CD4-positive, alpha-beta T cell treated with Interleukin-12 subunit alpha and Interleukin-12 subunit beta, for 1 hour (primary cell): ENCODE results near the gene KCNAB1.
"Not testable (repeated sequence)": the region's sequence is repeated elsewhere in the genome, so short reads cannot be mapped to it uniquely, and the experiment has no call there.

Experiments used
- DNase-seq: peaks from one replicate; pipeline ENCODE4 v3.0.0-alpha.2; 2020

Gene KCNAB1

DNA sequence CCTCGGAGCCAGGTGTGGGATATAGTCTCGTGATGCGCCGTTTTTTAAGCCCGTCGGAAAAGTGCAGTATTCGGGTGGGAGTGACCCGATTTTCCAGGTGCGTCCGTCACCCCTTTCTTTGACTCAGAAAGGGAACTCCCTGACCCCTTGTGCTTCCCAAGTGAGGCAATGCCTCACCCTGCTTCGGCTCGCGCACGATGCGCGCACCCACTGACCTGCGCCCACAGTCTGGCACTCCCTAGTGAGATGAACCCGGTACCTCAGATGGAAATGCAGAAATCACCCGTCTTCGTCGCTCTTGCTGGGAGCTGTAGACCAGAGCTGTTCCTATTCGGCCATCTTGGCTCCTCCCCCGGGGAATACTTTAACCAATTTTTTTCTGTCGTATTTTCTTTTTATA, 164.3 kb downstream of the KCNAB1 start:
- DNase-seq, result not testable (repeated sequence)

DNA sequence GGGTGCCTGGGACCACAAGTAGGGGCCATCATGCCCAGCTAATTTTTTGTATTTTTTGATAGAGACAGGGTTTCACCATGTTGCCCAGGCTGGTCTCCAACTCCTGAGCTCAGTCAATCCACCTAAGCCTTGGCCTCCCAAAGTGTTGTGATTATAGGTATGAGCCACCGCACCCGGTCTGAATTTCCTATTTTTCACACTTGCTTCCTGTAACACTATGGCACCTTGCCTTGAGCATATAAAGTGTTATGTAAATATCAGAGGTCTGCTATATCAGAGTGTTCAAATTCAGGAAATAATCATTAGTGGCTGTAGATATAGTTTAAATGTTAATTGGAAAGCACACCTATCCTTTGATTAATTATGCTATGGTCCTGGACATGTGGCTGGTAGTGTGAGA, 165.2 kb downstream of the KCNAB1 start:
- DNase-seq, result no peak

DNA sequence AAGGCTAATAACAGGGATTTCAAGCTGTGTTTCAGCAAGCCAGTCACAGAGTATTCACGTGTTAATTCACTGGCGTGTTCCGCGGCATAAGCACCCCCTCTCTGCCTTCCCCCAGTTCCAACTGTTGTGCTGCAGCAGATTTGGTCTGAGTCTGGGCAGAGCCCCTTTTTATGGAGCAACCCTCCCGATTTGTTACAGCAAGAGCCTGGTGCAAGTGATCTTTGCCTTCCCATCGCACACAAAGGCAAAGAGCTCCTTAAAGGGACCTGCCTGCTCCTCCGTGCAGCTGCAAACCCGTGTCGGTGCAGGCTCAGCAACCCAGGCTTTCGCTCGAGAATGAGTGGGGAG, 170.5 kb downstream of the KCNAB1 start:
- DNase-seq, result no peak

DNA sequence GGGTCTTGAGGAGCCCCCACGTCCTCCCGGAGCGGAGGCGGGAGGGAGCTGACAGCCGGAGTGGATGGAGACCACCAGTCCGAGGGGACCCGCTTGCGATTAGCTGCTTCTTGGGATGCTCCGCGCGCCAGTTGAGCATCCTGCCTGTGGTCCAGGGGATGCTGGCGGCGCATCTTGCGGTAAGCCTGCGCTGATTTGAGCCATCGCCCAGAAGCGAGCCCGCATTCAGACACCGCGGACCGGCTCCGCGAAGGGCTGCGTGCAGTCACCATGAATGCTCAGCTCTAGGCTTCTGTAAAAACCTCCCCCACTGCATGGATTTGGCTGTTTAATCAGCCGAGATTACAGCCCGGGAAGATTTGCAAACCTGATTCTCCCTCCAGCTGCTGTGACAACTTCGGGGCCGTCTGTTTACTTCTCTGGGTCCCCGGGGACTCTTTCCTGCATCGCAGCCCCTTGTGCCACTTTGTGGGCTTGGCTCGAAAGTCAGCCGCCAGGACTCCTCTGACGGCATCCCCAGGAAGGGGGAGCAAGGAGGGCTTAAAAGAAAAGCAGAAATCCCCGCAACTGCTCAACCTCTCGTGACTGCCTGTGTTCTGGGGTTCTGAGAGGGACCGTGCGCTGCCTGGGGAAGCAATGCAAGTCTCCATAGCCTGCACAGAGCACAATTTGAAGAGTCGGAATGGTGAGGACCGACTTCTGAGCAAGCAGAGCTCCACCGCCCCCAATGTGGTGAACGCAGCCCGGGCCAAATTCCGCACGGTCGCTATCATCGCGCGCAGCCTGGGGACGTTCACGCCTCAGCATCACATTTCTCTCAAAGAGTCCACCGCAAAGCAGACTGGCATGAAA, 171.1 kb downstream of the KCNAB1 start:
- peak; percentile 1 for DNase-seq

DNA sequence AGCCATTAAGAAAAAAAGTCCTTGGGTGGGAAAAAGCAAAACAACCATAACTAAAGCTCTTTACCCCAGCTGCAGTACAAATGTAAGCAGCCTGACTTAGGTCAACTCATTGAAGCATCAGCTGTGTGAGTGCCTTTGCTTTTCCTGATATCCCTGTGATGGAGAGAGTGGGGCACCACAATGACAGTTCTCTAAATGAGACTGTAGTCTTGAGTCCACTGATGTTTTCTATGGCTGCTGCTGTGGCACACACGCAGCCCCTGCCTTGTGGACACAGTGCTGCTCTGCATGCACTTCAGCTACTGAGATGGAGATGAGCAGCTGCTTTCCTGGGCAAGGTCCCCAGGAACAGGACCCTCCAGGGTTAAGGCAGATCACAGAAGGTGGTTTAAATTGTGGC, 173.2 kb downstream of the KCNAB1 start:
- no peak for DNase-seq

DNA sequence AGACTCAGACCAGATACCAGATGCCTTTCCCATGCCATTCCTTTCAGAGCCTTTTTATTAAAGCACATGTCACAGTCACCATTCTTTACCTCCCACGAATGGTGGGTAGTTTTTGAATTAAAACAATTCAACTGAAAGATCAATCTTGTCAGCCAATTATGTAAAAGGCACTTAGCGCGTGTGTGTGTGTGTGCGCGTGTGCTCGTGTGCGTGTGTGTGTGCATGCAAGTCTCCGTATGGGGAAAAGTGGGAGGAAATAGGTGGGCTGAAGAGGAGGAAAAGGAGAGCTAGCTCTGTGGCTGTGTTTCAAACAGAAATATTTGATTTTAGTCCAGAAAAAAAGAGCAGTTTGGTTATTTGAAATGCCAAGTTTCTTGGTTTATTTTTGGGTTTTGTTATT, 177.2 kb downstream of the KCNAB1 start:
- no peak for DNase-seq

DNA sequence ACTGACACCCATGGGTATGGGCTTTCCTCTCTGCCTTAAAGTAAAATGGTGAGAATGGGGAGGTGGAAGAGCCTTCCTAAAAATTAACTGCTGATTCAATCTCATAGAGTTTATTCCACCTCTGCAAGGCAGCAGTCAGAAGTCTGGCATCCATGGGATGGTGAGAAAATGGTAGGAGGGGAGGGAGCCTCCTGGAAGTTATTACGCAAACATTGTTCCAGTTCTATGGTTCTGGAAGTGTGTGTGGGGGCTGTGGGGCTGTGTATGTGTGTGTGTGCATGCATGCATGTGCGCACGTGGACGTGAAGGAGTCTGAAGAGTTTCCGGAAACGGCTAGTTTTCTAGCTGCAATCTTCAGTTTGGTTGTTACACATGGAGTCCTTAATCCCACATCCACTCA, 177.6 kb downstream of the KCNAB1 start:
- DNase-seq, result no peak

DNA sequence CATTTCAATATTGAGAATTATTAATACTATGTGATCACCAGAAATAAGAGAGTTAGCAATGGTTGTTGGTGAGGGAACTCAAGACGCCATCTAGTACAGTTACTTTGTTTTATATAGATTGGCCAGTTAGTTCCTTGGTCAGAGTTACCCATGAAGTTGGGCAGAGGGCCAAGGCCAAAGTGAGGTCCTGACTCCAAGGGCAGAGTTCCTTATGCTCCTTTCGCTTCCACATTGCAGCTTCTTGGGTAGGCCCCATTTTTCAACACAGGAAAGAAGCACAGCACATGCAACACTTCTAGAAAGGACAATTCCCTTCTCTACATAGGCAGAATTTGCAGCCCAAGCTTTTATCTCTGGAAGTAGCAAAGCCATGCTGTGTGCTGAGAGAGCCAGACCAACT, 178.6 kb downstream of the KCNAB1 start:
- no peak for DNase-seq

DNA sequence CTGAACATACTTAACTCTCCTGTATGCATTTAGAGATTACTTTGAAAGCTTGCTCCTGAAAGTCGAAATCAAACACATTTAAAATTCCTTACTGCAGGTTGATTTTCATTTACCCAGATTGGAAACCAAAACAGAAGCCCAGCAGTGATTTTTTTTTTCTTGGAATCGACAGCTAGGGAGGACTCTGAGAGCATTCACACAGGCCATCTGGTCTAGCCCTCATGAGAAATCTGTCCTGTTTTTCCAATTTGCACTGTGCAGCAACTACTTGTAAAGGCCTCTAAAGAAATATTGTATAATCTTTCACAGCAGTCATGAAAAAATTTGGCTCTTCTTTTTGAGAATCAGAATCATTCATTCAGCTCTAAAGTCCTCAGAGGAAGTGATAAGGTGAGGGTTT, 179.2 kb downstream of the KCNAB1 start:
- DNase-seq, result no peak

DNA sequence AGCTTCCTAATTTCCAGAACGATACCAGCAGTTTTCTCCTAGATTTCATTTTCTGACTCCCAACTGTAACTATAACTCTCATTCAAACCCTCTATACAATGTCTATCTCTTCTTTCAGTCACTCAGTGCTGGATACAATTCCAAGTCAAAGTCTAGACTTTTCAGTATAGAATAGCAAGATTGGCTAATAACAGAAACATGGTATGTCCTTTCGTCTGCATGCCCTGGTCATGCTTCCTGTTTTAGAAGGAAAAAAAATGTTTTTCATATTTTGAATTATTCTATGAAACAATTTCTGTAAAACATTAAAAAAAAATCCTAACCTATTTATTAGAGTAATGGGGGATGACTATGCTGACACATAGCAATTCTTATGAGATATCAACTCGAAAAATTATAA, 180.0 kb downstream of the KCNAB1 start:
- no peak for DNase-seq

DNA sequence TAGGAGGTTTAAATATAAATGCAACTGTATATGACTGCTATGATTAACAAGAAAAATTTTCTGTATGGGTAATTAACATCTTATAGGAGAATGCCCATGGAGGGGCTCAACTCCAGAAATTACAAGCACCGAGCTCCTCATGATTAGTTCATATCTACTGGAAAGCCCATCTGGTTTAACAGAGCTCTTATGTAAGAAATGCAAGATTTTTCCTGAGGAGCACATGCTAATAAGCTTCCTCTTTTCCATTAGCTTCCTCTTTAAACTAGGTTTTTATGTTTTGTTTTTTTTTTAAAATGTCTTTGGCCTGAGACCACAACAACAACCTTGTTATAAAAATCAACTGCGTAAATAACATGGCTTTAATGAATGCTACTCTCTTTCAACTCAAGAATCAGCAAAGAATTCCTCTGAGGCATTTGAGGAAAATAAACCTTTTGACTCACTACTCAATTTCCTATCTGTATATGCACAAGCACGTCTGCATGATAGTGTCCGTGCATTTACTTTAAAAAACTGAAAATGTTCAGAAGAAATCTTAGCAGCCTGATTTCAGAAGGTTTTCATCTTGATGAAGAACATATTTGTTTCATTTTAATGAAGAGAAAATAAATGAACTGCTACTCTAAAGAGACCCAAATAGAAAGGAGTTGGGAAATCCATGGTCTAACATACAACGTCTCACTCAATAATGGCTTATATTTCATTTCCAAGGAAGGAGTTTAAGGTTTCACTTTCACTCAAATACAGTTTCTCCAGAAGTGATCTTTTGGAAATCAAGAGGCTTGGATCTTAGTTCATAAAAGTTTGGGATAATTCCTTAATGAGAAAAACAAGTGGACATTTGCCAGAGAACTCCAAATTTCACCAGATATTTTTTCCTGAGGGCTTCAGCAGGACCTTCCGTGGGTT, 180.8 kb downstream of the KCNAB1 start:
- no peak for DNase-seq

DNA sequence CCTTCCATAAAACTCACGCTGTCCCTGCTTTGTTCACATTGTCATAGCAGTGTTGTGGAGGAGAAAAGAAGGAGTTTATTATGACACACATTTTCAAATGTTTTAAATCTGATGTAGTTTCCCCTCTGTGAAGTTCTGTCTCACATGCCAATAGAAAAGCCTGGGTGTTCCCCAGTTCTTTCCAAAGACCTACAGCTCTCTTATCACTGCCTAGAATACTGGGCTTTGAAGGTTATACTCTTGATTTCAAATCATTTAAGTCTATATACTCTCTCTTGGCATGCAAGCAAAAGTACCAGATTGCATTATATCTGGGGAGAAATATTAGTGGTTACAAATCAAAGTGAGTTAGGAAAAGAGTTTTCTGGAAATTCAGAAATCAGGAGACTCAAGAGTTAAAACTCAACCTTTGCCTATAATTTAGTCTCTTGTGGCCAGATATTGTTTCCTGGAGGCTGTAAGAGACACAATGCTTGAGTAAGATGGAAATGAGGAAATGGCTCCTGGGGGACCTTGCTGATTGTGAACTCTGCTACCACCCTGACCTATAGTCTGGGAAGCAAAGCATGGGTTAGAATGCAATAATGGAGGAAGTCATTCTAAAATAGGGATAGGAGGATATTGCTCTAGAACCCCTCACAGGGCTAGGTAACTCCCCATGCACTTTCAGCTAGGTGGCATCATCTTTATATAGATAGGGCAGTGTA, 182.8 kb downstream of the KCNAB1 start:
- no peak for DNase-seq

DNA sequence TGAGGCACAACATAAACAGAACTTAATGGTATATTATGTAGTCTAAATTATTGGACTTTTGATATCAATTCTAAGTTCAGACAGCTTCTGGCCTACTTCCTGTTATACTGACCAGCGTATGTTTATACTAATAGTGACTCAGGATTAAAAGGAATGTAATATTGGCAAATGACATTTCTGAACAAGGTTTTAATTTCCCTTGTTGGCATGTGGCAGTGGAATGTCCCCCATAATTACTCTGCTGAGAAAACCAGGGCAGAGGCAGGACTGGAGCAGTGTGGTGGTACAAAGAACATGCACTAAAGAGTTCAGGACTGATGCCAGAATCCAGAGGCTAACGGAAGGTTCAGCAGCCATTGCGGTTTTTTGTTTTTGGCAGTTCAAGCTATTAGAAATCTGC, 184.0 kb downstream of the KCNAB1 start:
- DNase-seq, result no peak

DNA sequence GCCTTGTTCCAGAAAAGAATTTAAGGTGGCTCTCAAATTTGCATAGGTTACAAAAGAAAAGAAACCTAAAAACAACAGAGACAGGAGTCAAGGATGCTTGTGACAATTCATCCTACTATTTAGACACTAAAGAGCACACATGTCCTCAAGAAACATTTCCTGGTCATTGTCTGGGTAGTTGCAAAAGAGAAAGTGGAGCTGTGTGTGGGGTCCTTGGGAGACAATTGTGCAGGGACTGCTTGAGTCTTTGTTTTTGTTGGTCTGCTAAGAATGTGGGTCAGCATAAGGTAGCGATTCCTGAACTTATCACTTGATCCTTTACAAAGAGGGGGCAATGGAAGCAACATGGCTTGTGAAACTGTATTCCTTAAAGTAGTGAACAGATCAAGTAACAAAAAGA, 185.3 kb downstream of the KCNAB1 start:
- DNase-seq, result no peak

DNA sequence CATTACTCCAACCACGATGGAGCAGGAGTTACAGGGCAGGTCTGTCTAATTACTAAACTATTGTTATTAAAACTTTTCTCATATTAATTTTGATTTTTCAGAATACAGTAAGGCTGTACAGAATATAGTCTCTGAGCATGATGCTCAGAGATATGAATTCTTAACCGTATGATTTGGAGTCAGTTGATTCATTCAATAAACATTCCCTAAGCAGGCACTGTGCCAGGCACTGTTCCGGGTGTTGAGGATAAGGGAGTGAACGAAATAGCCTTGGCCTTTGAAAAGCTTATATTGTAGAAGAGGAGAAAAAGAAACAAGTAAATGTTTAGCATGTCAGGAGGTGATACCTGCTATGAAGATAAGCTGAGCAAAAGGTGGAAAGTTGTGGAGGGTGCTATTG, 187.3 kb downstream of the KCNAB1 start:
- no peak for DNase-seq

DNA sequence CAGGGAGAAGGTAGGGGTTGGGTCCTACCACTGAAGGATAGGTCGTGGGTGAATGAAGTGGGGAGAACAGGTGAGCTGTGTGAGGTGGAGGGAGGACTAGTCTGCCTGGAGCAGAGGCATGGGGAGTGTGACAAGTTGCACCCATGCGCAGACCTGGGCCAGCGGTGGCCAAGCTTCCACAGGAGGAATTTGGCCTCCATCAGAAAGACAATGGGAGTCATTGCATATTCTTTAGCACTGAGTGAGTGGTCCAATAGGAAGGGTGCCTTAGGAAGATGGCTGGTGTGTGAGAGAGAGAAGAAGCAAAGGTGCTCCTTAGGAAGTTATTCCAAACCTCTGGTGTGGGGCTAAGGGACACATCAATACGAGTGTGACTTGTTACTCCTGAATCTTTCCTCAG, 191.1 kb downstream of the KCNAB1 start:
- no peak for DNase-seq

DNA sequence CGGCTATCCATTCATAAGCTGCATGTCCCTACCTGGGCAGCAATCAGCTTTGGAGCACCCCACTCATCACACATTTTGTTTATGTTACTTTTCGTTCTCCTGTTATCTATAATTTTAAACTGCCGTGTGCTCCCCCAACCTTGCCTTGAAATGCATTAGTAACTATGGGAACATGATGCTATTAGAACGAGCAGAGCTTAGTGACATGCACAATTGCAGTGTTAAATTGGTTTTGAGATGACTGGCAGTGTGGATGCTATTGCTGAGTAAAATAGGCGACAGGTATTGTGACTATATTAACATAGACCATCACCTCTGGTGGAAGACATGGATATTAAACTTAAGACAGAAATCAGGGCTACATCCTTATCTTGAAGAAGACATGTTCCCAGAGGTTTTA, 191.6 kb downstream of the KCNAB1 start:
- DNase-seq, result no peak

DNA sequence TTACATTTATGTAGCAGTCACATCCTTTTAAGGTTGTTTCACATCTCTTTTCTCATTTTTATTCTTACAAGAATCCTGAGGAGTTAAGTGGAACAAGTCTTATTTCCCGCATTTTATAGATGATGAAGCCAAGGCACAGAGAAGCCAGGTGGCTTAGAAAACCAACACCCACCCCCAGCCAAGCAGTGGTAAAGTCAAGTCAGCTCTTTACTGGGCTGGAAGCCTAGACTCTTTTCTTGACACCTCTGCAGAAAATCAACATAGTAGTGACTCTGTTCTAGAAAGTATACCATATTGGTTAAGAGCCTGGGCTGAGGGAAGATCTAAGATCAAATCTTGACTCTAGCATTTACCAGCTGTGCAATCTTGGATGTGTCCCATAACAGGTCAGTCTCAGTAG, 195.7 kb downstream of the KCNAB1 start:
- no peak for DNase-seq

DNA sequence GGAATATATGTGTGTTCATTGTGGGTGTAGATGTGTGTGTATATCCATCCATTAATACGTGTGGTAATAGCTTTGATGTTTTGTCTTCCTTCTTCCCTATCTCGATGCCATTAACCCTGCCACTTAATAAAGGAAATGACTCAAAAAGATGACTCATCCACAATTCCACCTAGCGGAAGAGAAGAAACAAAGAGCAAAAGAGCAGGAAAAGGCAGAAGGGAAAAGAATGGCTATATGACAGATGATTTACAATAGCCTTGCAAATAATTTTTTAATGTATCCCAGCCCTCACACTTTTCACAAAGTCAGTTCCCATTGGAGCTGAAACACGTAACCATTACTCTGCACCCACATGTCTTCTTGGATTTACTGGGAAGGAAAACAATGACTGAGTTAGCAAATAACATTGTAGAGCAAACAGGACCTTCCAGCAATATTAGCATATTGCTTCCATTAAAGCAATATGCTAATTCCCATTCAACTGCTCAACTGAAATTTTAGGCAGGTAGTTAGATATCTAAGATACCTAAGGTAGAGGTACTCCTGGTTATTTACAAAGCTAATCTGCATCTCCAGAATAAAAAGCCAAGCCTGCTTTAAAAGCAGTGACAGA, 197.2 kb downstream of the KCNAB1 start:
- no peak for DNase-seq

DNA sequence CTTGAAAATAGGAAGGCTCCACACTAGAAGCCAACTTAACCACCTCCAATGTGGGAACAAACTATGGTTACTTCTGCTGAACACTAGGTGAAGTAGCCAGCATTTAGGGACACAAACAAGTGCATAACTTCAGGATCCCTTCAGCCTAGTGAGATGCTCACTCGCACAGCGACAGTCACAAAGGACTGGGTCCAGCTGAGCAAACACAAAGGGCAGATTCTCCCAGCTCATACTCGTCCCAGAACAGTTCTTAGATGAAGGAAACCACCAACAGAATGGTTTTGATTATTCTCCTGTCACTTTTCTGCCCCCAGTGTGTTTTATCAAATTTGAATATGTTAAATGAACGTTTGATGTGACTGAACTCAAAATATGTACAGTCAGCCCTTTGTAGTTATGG, 201.6 kb downstream of the KCNAB1 start:
- DNase-seq, result no peak

DNA sequence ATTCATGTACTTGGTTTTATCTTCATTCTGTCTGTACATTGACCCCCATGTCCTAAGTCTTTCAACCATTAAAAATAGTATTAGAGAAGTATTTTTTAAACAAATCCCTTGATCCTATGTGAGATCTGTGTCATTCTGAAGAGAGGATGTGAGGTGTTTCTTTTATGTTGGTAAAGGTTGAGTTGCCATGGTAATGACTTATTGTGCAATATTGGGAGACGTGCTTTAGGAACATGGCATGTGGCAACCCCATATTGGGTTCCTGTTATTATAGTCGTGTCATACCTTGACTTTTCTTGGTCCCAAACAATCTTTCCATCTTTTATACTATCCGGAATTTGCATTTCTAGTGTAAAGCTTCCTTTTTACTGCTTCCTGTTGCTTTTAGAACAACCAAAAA, 203.1 kb downstream of the KCNAB1 start:
- no peak for DNase-seq

DNA sequence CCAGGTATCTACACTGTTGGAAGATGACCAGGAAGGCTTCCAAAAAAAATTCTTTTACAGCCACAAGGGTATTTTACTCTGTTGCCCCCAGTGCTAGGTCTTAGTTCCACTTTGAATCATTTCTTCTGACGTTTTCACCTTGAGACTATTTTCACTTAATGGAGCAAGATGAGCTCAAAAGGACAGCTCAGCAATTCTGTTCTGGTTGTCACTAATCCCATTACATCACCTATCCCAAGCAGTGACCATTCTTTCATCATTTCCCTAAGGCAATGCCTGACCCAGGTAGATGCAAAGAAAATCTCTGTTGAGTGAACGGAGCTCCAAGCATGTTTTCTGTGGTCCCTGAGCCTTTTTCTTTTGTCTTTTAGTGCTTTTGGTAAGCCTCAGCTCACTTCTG, 210.0 kb downstream of the KCNAB1 start:
- DNase-seq, result no peak

DNA sequence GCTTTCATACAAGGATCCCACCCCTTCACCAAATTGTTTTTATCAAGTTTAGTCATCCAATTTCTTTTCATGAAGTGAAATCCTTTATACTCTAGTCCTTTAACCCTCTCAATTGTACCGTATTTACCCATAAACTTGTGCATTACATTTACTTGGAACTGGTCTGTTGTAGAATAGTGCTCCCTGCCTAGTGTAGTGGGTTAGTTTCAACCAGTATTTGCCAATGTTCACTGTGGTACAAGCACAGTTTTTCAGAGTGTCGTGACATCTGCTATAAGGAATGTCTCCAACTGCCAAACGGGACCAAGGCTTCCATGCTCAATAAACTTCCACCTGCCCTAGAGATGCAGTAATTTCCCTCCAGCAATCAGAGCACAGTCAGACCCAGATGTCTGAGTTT, 211.9 kb downstream of the KCNAB1 start:
- no peak for DNase-seq
